ENCODE results near the gene COL24A1.
"Not testable (repeated sequence)": the region's sequence is repeated elsewhere in the genome, so short reads cannot be mapped to it uniquely, and the experiment has no call there.

The COL24A1 gene

DNA sequence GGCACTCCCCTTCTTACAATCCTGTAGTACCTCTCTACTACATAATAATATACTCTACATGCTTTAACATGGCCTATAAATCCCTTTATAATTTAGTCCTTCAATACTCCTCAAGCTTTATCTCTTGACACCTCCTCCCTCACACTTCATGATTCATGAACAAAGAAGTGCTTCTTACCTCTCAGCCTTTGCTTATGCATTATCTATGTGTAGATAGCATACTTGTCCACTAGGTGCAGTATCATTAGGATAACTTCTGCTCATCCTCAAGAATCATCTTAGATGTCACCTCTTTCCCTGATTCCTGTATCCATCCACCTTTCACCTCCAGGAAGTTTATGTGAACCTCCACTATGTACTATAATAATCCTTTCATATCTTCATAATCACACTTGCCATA, 74.4 kb downstream of the COL24A1 start:
- no peak overlapping the region for H3K4me3 ChIP-seq (ENCODE audit: low read depth, low read length)
- TF ChIP-seq, protein P1, sequence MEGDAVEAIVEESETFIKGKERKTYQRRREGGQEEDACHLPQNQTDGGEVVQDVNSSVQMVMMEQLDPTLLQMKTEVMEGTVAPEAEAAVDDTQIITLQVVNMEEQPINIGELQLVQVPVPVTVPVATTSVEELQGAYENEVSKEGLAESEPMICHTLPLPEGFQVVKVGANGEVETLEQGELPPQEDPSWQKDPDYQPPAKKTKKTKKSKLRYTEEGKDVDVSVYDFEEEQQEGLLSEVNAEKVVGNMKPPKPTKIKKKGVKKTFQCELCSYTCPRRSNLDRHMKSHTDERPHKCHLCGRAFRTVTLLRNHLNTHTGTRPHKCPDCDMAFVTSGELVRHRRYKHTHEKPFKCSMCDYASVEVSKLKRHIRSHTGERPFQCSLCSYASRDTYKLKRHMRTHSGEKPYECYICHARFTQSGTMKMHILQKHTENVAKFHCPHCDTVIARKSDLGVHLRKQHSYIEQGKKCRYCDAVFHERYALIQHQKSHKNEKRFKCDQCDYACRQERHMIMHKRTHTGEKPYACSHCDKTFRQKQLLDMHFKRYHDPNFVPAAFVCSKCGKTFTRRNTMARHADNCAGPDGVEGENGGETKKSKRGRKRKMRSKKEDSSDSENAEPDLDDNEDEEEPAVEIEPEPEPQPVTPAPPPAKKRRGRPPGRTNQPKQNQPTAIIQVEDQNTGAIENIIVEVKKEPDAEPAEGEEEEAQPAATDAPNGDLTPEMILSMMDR (IDR thresholded peaks at IDR 0.05; ENCODE audit: low read depth, low read length, missing control alignments), result no peak
- in situ Hi-C loops (cut with HindIII; ENCODE audit: low sequenced_read_pairs), result no loop called here
- no peak for DNase-seq (ENCODE audit: low read depth)

DNA sequence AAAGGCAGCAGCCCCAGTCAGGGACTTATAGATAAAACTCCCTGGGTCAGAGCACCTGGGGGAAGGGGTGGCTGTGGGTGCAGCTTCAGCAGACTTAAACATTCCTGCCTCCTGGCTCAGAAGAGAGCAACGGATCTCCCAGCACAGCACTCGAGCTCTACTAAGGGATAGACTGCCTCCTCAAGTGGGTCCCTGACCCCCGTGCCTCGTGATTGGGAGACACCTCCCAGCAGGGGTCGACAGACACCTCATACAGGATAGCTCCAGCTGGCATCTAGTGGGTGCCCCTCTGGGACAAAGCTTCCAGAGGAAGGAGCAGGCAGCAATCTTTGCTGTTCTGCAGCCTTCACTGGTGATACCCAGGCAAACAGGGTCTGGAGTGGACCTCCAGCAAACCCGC, 84.1 kb downstream of the COL24A1 start:
- H3K4me3 ChIP-seq (ENCODE audit: low read depth, low read length); in situ Hi-C loops (cut with HindIII; ENCODE audit: low sequenced_read_pairs): not testable (repeated sequence)

DNA sequence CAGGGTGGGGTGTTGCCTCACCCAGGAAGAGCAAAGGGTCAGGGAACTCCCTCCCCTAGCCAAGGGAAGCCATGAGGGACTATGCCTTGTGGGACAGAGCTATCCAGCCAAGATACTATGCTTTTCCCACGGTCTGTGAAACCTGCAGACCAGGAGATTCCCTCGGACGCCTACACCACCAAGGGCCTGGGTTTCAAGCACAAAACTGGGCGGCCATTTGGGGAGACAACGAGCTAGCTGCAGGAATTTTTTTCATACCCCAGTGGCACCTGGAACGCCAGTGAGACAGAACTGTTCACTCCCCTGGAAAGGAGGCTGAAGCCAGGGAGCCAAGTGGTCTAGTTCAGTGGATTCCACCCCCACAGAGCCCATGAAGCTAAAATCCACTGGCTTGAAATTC, 84.7 kb downstream of the COL24A1 start:
- H3K4me3 ChIP-seq (ENCODE audit: low read depth, low read length); DNase-seq (ENCODE audit: low read depth); in situ Hi-C loops (cut with HindIII; ENCODE audit: low sequenced_read_pairs): not testable (repeated sequence)

More for the DNA sequence above, 84.1 kb downstream of the COL24A1 start:
- not testable (repeated sequence) for DNase-seq (ENCODE audit: low read depth)

DNA sequence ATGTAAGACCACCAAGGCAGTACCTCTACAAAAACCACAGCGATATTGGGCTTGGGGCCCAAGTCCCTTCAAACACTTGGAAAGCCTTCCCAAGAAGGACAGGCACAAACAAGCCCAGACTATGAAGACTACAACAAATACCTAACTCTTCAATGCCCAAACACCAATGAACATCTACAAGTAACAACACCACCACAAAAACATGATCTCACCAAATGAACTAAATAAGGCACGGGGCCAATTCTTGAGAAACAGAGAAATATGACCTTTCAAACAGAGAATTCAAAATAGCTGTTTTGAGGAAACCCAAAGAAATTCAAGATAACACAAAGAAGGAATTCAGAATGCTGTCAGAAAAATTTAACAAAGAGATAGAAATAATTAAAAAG, 86.8 kb downstream of the COL24A1 start:
- in situ Hi-C loops (cut with HindIII; ENCODE audit: low sequenced_read_pairs), result no loop called here
- DNase-seq (ENCODE audit: low read depth), result peak; percentile 38

DNA sequence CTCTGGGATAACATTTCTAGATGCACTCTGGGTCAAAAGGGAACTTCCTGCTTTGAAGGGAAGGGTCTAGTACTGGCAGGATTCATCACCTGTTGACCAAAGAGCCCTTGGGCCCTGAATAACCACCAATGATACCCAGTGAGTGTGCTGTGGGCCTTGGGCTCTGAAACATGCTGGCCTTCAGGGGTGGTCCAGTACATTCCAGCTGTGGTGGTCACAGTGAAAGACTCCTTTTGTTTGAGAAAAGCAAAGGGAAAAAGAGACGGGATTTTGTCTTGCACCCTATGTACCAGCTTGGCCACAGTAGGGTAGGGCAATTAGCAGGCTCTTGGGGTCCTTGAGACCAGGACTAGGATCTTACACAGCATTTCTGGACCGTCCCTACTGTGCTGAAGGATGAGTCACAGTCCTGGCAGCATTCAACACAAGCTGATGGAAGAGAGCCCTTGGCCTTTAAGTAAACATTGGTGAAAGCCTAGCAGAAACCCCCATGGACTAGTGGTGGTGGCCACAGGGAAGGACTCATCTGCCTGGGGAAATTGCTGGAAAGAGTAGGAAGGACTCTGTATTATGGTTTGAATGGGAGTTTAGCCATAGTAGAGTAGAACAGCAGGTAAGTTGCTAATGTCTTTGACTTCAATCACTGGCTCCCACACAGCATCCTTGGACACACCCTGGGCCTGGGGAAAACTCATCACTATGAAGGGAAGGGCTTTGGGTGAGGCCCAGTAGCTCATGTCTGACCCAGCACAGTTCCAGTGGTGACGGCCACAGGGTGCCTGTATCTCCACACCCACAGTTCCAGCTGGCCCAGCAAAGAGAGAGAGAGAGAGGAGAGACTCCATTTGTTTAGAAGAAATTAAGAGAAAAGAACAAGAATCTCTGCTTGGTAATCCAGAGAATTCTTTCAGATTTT, 87.5 kb downstream of the COL24A1 start:
- DNase-seq (ENCODE audit: low read depth), result peak; percentile 36
- no peak overlapping the region for H3K4me3 ChIP-seq (ENCODE audit: low read depth, low read length)
- in situ Hi-C loops (cut with HindIII; ENCODE audit: low sequenced_read_pairs), result no loop called here
- TF ChIP-seq, protein P1 (IDR thresholded peaks at IDR 0.05; ENCODE audit: low read depth, low read length, missing control alignments), result no peak

More for the DNA sequence above, 86.8 kb downstream of the COL24A1 start:
- no peak overlapping the region for H3K4me3 ChIP-seq (ENCODE audit: low read depth, low read length)
- TF ChIP-seq, protein P1 (IDR thresholded peaks at IDR 0.05; ENCODE audit: low read depth, low read length, missing control alignments), result no peak

DNA sequence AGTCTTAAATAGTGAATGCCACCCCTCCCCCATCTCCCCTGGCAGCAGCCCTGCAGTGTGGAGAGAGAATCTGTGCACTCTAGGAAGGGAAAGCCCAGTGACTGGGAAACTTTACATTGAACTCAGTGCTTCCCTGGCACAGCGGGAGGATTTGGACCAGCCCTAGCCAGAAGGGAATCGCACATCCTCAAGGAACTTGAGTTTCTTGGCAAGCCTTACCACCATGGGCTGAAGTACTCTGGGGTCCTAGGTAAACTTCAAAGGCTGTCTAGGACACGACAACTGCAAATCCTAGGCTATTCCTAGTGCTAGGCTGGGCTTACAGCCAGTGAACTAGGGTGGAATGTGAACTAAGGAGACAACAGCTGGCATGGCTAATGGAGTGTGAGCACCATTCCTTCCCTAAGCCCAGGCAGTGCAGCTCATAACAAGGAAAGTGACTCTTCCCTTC, 88.3 kb downstream of the COL24A1 start:
- TF ChIP-seq, protein P1 (IDR thresholded peaks at IDR 0.05; ENCODE audit: low read depth, low read length, missing control alignments), result no peak
- in situ Hi-C loops (cut with HindIII; ENCODE audit: low sequenced_read_pairs), result no loop called here
- no peak overlapping the region for H3K4me3 ChIP-seq (ENCODE audit: low read depth, low read length)
- DNase-seq (ENCODE audit: low read depth), result no peak

DNA sequence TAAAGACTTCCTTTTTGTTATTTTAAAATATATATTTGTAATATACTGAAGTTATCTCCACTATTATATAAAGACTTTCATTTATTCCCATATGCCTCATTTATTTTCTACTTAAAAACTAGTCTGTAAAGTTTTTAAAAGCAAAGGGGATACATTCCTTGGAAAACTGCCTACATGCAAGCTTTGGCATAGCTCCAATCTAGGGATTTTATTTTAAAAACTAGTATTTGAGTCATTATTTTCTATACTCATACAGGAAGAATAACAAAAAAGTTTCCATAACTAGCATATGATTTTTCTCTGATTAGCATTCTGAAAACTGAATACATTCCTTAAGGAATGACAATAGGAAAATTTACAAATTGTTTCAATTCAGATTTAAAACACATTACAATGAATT, 88.9 kb downstream of the COL24A1 start:
- DNase-seq (ENCODE audit: low read depth), result no peak
- in situ Hi-C loops (cut with HindIII; ENCODE audit: low sequenced_read_pairs), result no loop called here
- TF ChIP-seq, protein P1 (IDR thresholded peaks at IDR 0.05; ENCODE audit: low read depth, low read length, missing control alignments), result no peak
- H3K4me3 ChIP-seq (ENCODE audit: low read depth, low read length), result no peak overlapping the region
